NOMO-1 treated with DMSO at 0.1 percent for 48 hours (cell line): Measurements from ENCODE around the gene SMARCD1.

Source experiments
- DNase-seq: peaks from one replicate; lab custom pipeline; 2025; ENCODE audit not compliant: unreplicated experiment; lab: John Stamatoyannopoulos, UW

SMARCD1 gene

GRCh38 chr12:50103351-50103750 is 18.2 kb downstream of the SMARCD1 start:
- DNase-seq = no peak

GRCh38 chr12:50103767-50104321 is 18.7 kb downstream of the SMARCD1 start, which contains the start of gene GPD1:
Gene GPD1 (plus strand): TSS chr12:50104008. CDS start chr12:50104051, 43 bp downstream.
- DNase-seq = no peak

- no peak for DNase-seq
Measured at GRCh38 chr12:50104417-50105366, 19.6 kb downstream of the SMARCD1 start.

- no peak for DNase-seq
Measured at GRCh38 chr12:50105913-50106450, 20.8 kb downstream of the SMARCD1 start.

GRCh38 chr12:50106907-50107306 is 21.8 kb downstream of the SMARCD1 start:
- DNase-seq = no peak

- DNase-seq = no peak
Measured at GRCh38 chr12:50107416-50108268, 22.5 kb downstream of the SMARCD1 start.

- DNase-seq = no peak
Measured at GRCh38 chr12:50109319-50109718, 24.2 kb downstream of the SMARCD1 start.

GRCh38 chr12:50110127-50110761 is 25.1 kb downstream of the SMARCD1 start:
- no peak for DNase-seq

GRCh38 chr12:50110762-50111351 is 25.7 kb downstream of the SMARCD1 start:
- no peak for DNase-seq

- DNase-seq = no peak
Measured at GRCh38 chr12:50111395-50111692, 26.2 kb downstream of the SMARCD1 start.

GRCh38 chr12:50111693-50112455 is 26.7 kb downstream of the SMARCD1 start, which contains the start of gene COX14:
Gene COX14 (plus strand): TSS chr12:50112236. CDS start chr12:50120044, 7,808 bp downstream.
- DNase-seq = peak; percentile 99

GRCh38 chr12:50112456-50113218 is 27.5 kb downstream of the SMARCD1 start:
- DNase-seq = peak; percentile 67

GRCh38 chr12:50117057-50117622 is 32.0 kb downstream of the SMARCD1 start:
- no peak for DNase-seq

GRCh38 chr12:50119387-50119786 is 34.2 kb downstream of the SMARCD1 start:
- DNase-seq = no peak

GRCh38 chr12:50120521-50120920 is 35.4 kb downstream of the SMARCD1 start:
- DNase-seq = no peak

- no peak for DNase-seq
Measured at GRCh38 chr12:50120953-50121352, 35.8 kb downstream of the SMARCD1 start.

GRCh38 chr12:50121641-50122040 is 36.5 kb downstream of the SMARCD1 start:
- no peak for DNase-seq

- DNase-seq = no peak
Measured at GRCh38 chr12:50123203-50123602, 38.1 kb downstream of the SMARCD1 start.
